ENCODE results near the gene DOHH.
A peak's percentile ranks its signal among the peaks of the same experiment; 100 is the strongest.

The DOHH gene

DNA sequence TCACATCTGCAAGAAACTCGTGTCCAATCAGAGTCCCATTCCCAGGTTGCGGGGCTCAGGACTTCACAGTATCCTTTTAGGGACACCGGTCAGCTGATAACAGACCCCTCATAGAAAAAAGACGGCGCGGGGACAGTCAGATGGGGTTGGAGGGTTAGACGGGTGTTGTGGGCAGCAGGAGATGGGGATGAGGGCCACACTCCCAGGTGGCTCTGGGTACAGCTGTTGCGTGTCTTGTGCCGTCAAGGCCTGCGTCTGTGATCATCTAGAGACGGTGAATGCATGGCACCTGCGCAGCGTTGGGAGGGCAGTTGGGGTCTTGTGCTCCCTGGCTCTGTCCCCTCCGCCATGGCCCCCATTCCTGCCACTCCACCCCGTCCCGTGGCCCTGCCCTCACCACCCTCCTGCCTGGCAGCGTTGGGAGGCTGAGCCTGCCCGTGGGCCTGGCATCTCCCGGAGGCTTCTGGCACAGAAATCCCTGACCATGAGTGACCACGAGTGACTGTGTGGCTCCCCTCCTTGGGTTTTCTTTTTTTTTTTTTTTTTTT lies 24.5 kb upstream of the DOHH start:
- H3K4me3 ChIP-seq (ENCODE audit: low read depth, low read length): no peak overlapping the region
- H3K9me3 ChIP-seq (ENCODE audit: control insufficient read depth, insufficient read depth, low read depth, low read length): no peaks in the 10 kb centered on the region
- peaks cover 51% of the 10 kb centered on the region for H3K36me3 ChIP-seq (ENCODE audit: control insufficient read depth, insufficient read depth, low read length)
- no peaks in the 10 kb centered on the region for H3K27me3 ChIP-seq (ENCODE audit: control insufficient read depth, insufficient read depth, low read length)
- no peak overlapping the region for H3K9ac ChIP-seq (ENCODE audit: low read length)
- H3K27ac ChIP-seq (ENCODE audit: low read depth, low read length): no peak overlapping the region
- peaks cover 11% of the 10 kb centered on the region; the same call in 1 of the 2 replicates for H3K4me1 ChIP-seq (ENCODE audit: control insufficient read depth, insufficient read depth, low read length)

DNA sequence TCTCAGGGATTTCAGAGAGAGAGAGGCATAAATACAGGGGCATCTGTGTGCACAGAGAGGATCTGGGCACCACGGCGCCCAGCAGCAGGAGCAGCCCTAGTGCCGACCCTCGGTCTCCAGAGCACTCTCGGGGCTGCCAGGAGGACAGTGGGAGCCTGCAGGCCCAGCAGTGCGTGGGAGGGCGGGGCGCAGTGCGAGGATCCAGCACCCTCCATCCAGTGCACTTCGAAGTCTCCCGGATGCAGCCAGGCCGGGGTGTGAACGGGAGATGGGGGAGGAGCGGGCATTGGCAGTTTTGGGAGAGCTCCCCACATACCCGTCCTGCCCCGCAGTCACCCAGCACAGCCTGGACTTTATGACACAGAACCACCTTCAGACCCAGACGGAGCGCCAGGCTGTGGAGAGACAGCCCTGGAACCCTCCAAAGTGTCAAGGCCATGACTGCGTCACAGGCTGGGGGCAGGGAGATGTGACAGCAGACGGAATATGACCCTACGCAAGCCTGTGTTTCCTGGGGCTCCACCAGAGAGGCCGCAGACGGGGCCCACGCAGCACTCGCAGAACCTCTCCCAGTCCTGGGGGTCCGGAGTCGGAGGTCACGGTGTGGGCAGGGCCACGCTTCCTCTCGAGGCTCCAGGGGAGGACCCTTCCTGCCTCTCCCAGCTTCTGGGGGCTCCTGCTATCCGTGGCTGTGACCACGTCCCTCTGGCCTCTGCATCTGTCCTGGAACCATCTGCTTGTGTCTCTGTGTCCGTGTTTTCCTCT lies 23.8 kb upstream of the DOHH start:
- no peaks in the 10 kb centered on the region for H3K27me3 ChIP-seq (ENCODE audit: control insufficient read depth, insufficient read depth, low read length)
- H3K27ac ChIP-seq (ENCODE audit: low read depth, low read length): no peak overlapping the region
- no peak overlapping the region for H3K9ac ChIP-seq (ENCODE audit: low read length)
- H3K4me1 ChIP-seq (ENCODE audit: control insufficient read depth, insufficient read depth, low read length): peaks cover 18% of the 10 kb centered on the region
- peaks cover 55% of the 10 kb centered on the region for H3K36me3 ChIP-seq (ENCODE audit: control insufficient read depth, insufficient read depth, low read length)
- no peaks in the 10 kb centered on the region for H3K9me3 ChIP-seq (ENCODE audit: control insufficient read depth, insufficient read depth, low read depth, low read length)
- no peak overlapping the region for H3K4me3 ChIP-seq (ENCODE audit: low read depth, low read length)

DNA sequence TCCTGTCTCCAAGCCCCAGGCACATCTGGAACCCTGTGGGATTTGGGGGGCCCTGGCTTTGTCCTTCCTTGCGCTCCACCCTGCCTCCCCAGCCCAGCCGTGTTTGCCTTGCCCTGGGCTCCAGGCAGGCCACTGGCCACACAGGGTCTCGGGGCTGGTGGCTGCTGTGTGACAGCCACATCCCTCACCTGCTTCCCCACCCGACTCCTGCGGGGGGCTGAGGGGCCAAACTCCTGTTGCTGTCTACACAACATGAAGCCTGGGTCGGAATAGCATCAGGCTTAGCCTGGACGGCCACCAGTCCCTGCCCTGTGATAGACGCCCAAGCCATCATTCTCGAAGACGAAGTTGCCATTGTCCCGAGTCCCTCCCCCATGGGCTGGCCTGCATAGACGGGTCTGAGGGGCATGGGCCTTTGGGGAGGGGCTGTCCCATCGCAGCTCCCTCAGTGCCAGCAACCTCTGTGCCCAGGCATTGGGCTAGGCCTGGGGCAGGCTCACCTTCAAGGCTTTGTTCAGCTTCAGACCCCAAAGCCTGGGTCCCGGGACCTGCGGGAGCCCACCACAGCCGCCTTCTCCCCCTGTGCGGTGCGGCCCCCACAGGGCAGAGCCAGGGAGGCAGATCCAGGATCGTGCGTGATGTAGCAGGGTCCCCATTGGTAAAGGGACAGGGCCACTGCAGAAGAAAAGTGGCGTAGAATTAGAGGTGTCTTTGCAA lies 23.0 kb upstream of the DOHH start:
- Histone ChIP-seq H3K27me3 (ENCODE audit: control insufficient read depth, insufficient read depth, low read length) (no peaks in the 10 kb centered on the region), H3K4me3 (ENCODE audit: low read depth, low read length) (no peak overlapping the region), H3K9me3 (ENCODE audit: control insufficient read depth, insufficient read depth, low read depth, low read length) (no peaks in the 10 kb centered on the region), H3K27ac (ENCODE audit: low read depth, low read length) (no peak overlapping the region), H3K4me1 (ENCODE audit: control insufficient read depth, insufficient read depth, low read length) (peaks cover 26% of the 10 kb centered on the region), H3K36me3 (ENCODE audit: control insufficient read depth, insufficient read depth, low read length) (peaks cover 52% of the 10 kb centered on the region), H3K9ac (ENCODE audit: low read length) (no peak overlapping the region)

DNA sequence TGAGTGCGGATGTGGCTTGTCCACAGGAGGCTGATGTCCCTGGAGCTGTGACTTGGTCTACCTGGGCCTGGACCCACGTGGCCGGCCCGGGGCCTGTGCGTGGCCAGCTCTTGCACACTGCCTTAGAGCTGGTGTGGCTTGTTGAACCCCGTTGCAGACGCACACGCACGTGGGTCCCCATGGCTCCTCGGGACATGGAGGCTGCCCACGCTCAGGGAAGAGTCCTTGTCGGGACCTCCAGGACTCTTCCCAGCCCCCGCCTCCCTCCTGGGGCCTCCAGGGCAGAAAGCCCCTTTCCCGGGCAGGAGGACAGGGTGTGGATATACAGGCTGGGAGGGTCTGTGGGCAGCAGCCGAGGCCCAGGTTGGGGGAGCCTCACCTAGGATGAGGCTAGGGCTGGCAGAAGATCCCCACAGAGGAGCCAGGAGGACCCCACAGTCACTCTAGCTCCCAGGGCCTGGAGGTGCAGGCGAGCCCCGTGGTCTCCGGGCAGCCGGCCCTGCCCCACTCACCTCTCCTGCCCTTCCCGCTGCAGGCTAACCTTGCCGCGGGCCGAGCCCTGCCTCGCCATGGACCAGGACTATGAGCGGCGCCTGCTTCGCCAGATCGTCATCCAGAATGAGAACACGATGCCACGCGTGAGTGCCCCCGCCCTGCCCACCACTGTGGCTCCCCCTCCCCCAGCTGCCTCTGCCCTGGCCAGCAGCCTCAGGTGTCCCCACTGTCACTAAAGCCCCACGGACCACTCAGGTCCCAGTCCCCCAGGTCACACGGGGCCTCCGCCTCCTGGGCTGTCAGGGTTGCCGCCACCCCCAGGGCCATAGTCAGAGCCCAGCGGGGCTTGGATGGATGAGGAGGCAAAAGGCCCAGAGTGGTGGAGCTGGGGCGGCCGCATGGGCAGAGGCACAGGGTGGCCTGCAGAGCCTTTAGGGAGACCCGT lies 22.2 kb upstream of the DOHH start:
- Histone ChIP-seq H3K27me3 (ENCODE audit: control insufficient read depth, insufficient read depth, low read length) (no peaks in the 10 kb centered on the region), H3K4me3 (ENCODE audit: low read depth, low read length) (no peak overlapping the region), H3K27ac (ENCODE audit: low read depth, low read length) (no peak overlapping the region), H3K9ac (ENCODE audit: low read length) (no peak overlapping the region), H3K4me1 (ENCODE audit: control insufficient read depth, insufficient read depth, low read length) (peaks cover 33% of the 10 kb centered on the region), H3K36me3 (ENCODE audit: control insufficient read depth, insufficient read depth, low read length) (peaks cover 45% of the 10 kb centered on the region), H3K9me3 (ENCODE audit: control insufficient read depth, insufficient read depth, low read depth, low read length) (no peaks in the 10 kb centered on the region)

DNA sequence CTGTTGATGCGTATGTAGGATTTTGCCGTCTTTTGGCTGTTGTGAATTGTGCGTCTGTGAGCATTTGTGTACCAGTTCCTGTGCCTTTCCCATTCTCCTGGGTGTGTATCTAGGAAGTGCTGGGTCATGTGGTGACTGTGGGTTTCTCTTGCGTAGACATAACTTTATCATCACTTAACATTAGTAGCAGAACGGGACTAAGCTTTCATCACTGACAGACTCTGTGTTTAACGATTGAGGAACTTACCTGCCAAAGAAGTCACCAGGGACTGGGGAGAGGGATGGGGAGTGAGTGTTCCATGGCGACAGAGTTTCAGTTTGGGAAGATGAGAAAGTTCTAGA lies 20.6 kb upstream of the DOHH start:
- peak overlapping the region; percentile 54 for H3K9ac ChIP-seq (ENCODE audit: low read length)
- no peaks in the 10 kb centered on the region for H3K27me3 ChIP-seq (ENCODE audit: control insufficient read depth, insufficient read depth, low read length)
- peaks cover 33% of the 10 kb centered on the region for H3K36me3 ChIP-seq (ENCODE audit: control insufficient read depth, insufficient read depth, low read length)
- H3K4me1 ChIP-seq (ENCODE audit: control insufficient read depth, insufficient read depth, low read length): peaks cover 36% of the 10 kb centered on the region
- H3K4me3 ChIP-seq (ENCODE audit: low read depth, low read length): no peak overlapping the region
- no peak overlapping the region; the same call in 1 of the 2 replicates for H3K27ac ChIP-seq (ENCODE audit: low read depth, low read length)
- H3K9me3 ChIP-seq (ENCODE audit: control insufficient read depth, insufficient read depth, low read depth, low read length): no peaks in the 10 kb centered on the region

DNA sequence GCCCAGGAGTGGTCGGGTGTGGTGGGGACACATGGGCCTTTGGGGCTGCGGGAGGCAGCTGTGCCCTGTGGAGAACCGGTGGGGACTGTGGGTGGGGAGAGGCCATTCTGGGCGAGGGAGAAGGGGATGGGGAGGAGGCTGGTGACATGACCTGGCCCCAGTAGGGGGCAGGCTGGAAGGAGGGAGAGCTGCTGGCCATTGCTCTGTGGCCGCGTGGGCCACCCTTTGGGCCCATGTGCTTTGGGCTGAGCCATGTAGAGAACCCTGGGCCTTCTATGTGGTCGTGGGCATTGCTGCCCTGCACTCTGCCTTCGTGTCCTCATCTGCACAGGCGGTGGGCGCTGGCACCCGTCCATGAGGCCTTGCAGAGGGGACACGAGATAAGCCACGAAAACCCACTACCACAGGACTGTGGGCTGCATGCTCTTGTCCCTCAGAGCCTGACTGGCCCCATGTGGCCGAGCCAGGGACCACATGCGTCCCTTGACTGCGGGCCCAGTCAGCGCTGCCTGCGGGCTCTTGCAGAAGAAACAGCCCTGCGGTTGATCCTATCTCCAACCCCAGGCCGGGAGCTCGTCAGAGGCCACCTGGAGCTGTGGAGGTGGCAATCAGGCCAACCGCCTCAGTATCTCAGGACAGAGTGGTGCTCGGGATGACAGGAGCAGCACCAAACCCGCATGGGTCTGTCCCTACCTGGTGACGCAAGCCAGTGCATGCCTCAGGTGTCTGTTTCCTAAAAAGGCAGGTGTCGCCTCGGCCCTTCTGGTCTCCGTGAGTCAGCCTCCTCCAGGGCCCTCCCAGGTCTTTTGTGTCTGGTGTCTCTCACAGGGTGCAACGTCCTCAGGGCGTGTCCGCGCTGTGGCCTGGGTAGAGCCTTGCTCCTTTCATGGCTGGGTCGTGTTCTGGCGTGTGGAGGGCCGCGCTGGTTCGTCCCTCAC lies 20.0 kb upstream of the DOHH start:
- peaks cover 29% of the 10 kb centered on the region for H3K36me3 ChIP-seq (ENCODE audit: control insufficient read depth, insufficient read depth, low read length)
- no peak overlapping the region for H3K4me3 ChIP-seq (ENCODE audit: low read depth, low read length)
- H3K9me3 ChIP-seq (ENCODE audit: control insufficient read depth, insufficient read depth, low read depth, low read length): no peaks in the 10 kb centered on the region
- peak overlapping the region; percentile 43 for H3K27ac ChIP-seq (ENCODE audit: low read depth, low read length)
- H3K9ac ChIP-seq (ENCODE audit: low read length): peak overlapping the region; percentile 54
- H3K27me3 ChIP-seq (ENCODE audit: control insufficient read depth, insufficient read depth, low read length): no peaks in the 10 kb centered on the region
- peaks cover 41% of the 10 kb centered on the region for H3K4me1 ChIP-seq (ENCODE audit: control insufficient read depth, insufficient read depth, low read length)

DNA sequence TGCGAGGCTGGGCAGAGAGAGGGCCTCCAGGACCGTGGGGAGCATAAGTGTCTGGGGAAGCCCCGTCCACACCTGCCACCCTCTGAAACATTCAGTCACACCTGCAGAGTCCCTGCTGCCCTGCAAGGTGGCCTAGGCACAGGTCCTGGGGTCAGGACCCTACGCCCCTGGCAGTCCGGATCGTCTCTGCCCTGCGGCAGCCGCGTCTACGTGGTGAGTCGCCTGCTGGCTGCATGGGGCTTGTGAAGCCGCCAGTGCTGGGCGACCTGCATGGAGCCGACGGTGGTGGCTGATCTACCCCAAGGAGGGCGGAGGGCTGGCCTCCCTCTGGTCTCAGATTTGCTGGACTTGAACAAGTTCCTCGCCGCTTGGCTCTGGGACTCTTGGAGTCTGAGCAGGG lies 18.7 kb upstream of the DOHH start:
- peaks cover 48% of the 10 kb centered on the region for H3K4me1 ChIP-seq (ENCODE audit: control insufficient read depth, insufficient read depth, low read length)
- H3K9me3 ChIP-seq (ENCODE audit: control insufficient read depth, insufficient read depth, low read depth, low read length): no peaks in the 10 kb centered on the region
- peak overlapping the region; percentile 65 for H3K9ac ChIP-seq (ENCODE audit: low read length)
- peaks cover 18% of the 10 kb centered on the region for H3K36me3 ChIP-seq (ENCODE audit: control insufficient read depth, insufficient read depth, low read length)
- no peaks in the 10 kb centered on the region for H3K27me3 ChIP-seq (ENCODE audit: control insufficient read depth, insufficient read depth, low read length)
- peak overlapping the region; percentile 43; the same call in 1 of the 2 replicates for H3K27ac ChIP-seq (ENCODE audit: low read depth, low read length)
- H3K4me3 ChIP-seq (ENCODE audit: low read depth, low read length): no peak overlapping the region

DNA sequence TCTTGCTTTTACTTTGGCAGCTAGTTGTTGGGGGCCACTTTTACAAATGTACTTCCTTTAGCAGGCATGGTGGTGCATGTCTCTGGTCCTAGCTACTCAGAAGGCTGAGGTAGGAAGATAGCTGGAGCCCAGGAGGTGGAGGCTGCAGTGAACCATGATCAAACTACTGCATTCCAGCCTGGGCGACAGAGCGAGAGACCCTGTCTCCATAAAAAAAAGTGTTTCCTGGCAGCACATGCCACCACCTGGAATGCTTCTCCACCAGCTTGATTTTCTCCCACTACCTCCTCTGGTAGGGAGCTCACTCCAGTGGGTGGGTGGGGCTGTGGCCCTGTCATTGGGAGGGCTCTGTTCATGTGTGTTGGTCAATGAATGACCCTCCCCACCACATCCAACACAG lies 18.2 kb upstream of the DOHH start:
- Histone ChIP-seq H3K4me3 (ENCODE audit: low read depth, low read length) (peak overlapping the region; percentile 37), H3K9ac (ENCODE audit: low read length) (peak overlapping the region; percentile 65), H3K27ac (ENCODE audit: low read depth, low read length) (peak overlapping the region; percentile 76), H3K4me1 (ENCODE audit: control insufficient read depth, insufficient read depth, low read length) (peaks cover 48% of the 10 kb centered on the region), H3K27me3 (ENCODE audit: control insufficient read depth, insufficient read depth, low read length) (no peaks in the 10 kb centered on the region), H3K9me3 (ENCODE audit: control insufficient read depth, insufficient read depth, low read depth, low read length) (no peaks in the 10 kb centered on the region), H3K36me3 (ENCODE audit: control insufficient read depth, insufficient read depth, low read length) (peaks cover 14% of the 10 kb centered on the region)

DNA sequence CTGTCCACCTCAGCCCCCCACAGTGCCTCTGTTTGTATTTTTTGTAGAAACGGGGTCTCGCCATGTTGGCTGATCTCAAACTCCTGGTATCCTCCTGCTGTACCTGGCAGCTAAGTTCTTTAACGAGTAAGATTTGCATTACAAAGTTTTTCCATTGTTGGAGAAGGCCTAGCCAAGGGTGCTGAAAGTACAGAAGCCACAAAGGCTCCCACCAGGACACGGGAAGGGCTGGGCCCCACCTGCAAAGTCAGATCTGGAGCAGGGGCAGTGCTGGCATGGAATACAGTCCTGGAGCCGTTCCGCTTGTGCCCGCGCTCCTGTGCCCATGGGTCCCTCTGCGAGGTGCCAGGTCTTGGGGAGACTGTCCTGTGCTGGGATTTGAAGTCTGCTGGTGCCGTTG lies 17.8 kb upstream of the DOHH start:
- Histone ChIP-seq H3K4me1 (ENCODE audit: control insufficient read depth, insufficient read depth, low read length) (peaks cover 52% of the 10 kb centered on the region), H3K27me3 (ENCODE audit: control insufficient read depth, insufficient read depth, low read length) (no peaks in the 10 kb centered on the region), H3K27ac (ENCODE audit: low read depth, low read length) (peak overlapping the region; percentile 76), H3K36me3 (ENCODE audit: control insufficient read depth, insufficient read depth, low read length) (peaks cover 10% of the 10 kb centered on the region), H3K9me3 (ENCODE audit: control insufficient read depth, insufficient read depth, low read depth, low read length) (no peaks in the 10 kb centered on the region), H3K4me3 (ENCODE audit: low read depth, low read length) (peak overlapping the region; percentile 37), H3K9ac (ENCODE audit: low read length) (peak overlapping the region; percentile 65)

DNA sequence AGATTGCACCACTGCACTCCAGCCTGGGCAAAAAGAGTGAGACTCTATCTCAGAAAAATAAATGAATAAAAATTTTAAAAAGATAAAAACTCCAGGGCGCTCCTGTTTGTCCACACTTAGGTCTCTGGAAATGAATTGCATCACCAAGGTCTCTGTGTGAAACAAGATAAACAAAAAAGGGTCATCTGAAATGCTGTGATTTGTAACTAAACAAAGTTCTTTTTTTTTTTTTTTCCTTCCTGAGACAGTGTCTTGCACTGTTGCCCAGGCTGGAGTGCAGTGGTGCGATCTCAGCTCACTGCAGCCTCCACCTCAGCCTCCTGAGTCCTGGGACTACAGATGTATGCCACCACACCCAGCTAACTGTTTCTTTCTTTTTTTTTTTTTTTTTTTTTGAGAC lies 17.2 kb upstream of the DOHH start:
- Histone ChIP-seq H3K27me3 (ENCODE audit: control insufficient read depth, insufficient read depth, low read length) (no peaks in the 10 kb centered on the region), H3K4me3 (ENCODE audit: low read depth, low read length) (no peak overlapping the region), H3K9me3 (ENCODE audit: control insufficient read depth, insufficient read depth, low read depth, low read length) (no peaks in the 10 kb centered on the region), H3K36me3 (ENCODE audit: control insufficient read depth, insufficient read depth, low read length) (peaks cover 8% of the 10 kb centered on the region), H3K9ac (ENCODE audit: low read length) (peak overlapping the region; percentile 29), H3K4me1 (ENCODE audit: control insufficient read depth, insufficient read depth, low read length) (peaks cover 53% of the 10 kb centered on the region), H3K27ac (ENCODE audit: low read depth, low read length) (0 out of 2 replicates have a peak overlapping the region, but pooled peaks have one; percentile 31)
